GM21526 (cell line): ENCODE results near the gene ELOVL6.
"Not testable (repeated sequence)": the region's sequence is repeated elsewhere in the genome, so short reads cannot be mapped to it uniquely, and the experiment has no call there.

Source experiments
- ATAC-seq: cut with Tn5 transposase; IDR thresholded peaks from one replicate; pipeline ENCODE4 v1.9.1; 2021; ENCODE audit warnings: moderate library complexity; ENCODE audit not compliant: unreplicated experiment, low FRiP score

The ELOVL6 gene

DNA sequence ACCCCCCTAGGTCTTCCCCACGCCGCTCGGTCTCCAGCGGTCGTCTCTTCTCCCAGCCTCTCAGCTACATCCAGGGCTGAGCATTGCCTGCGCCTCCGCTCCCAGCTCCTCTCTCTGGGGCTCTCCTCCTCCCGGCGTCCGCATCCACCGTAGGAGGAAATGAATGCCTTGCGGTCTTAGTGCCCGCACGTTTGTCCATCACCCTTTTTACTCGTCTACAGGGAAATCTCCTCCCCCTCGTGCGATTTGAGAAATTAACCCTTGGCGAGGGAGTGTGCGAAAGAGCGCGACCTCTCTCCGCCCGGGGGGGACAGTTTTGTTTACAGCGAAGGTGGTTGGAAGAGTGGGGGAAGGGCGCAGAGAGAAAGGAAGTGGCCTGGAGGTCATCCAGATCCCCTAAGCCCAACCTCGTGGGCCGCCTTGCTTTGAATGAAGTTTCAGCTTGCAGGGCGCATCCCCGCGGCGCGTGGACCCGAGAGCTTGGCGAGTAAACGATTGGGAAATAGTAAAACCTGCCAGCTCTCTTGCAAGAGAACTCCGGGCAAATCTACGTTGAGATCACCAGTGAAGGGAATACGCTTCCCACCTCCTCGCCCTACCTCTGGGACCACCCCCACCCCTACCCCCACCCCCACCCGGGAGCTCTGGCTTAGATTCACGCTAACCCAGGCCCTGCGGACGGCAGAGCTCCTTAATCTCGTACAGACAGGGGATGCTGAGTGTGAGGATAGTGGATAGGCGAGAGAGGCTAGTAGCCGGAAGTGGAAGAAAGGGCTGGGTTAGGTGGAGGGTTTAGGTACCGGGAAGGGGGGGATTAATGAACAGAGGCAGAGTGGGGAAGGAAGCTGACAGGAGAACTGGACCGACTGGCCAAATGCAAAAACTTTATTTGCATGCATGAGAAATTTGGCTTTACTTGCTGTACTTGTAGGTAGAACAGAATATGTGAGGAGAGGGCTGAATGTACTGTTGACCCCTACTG, at the start of gene ELOVL6:
TSS of gene ELOVL6 (minus strand) at position 181 of the 982 bp plus-strand sequence. CDS start 280 bp downstream, outside the sequence.
- ATAC-seq, result no peak

GRCh38 chr4:110248100-110248499, 49.7 kb upstream of the ELOVL6 start:
- ATAC-seq, result no peak

DNA sequence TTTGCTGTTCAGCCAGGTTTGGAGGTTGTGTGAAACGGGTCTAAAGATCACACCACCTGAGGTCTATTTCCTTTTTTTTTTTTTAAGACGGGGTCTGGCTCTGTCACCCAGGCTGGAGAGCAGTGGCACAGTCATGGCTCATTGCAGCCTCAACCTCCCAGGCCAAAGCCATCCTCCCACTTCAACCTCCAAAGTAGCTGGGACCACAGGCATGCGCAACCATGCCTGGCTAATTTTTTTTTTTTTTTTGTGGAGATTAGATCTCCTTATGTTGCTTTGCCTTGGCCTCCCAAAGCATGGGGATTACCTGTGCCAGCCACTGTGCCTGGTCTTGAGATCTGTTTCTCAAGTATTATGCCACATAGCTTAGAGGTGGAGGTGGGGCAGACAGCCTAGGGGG, 49.2 kb upstream of the ELOVL6 start:
- ATAC-seq, result no peak

- no peak for ATAC-seq
Observed at GRCh38 chr4:110245577-110245976, 47.2 kb upstream of the ELOVL6 start.

DNA sequence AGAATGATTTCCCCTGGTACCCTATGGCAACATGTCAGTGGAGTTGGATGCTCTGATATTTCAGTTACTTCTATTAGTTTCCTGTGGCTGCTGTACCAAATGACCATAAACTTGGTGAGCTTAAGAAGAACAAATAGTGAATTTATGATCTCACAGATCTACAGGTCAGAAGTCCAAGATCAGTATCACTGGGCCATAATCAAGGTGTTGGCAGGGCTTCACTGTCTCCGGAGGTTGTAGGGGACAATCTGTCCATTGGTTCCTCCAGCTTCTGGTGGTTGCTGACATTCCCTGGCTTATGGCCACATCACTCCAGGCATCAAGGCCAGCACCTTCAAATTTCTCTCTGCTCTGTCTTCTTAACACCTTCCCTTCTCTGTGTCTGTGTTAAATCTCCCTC, 37.9 kb upstream of the ELOVL6 start:
- no peak for ATAC-seq

GRCh38 chr4:110233581-110233980, 35.2 kb upstream of the ELOVL6 start:
- not testable (repeated sequence) for ATAC-seq

DNA sequence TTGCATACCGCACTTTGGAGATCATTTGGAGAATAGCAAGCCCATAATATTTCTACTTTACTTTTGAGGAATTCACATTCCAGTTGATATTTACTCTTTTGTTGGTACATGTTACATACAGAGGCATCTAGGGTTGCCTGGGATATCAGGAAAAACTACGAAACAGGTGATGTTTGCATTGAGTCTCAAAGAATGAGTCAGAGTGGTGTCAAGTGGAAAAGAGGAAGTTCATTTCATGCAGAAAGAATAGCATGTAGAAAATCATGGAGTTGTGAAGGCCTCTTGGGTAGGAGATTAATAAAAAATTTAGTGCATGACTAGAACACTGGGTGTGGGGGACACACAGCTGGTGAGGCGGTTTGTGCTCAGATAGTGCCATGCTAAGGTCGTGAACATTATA, 33.5 kb upstream of the ELOVL6 start:
- no peak for ATAC-seq

DNA sequence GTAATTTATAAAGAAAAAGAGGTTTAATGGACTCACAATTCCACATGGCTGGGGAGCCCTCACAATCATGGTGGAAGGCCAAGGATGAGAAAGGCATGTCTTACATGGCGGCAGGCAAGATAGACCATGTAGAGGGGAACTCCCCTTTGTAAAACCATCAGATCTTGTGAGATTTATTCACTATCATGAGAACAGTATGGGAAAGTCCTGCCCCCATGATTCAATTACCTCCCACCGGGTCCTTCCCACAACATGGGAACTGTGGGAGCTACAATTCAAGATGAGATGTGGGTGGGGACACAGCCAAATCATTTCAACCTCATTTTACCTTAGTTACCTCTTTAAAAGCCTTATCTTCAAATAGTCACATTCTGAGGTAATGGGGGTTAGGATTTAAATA, 30.9 kb upstream of the ELOVL6 start:
- no peak for ATAC-seq

DNA sequence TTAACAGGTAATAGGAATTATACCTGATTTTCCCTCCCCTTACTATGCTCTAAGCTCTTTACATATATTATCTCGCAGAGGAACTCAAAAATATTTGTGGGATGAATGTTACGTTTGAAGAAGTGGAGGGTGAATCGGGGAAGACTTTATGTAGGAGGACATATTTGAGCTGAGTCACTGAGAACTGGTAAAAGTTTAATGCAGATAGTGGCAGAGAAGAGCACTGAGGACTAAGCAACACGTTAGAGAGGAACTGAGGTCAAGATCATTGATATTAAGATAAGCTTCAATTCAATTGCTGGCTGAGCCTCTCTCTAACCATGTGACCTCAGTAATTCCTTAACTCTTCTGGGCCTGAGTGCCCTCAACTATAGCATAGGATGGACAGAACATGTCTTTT, 26.4 kb upstream of the ELOVL6 start:
- no peak for ATAC-seq

DNA sequence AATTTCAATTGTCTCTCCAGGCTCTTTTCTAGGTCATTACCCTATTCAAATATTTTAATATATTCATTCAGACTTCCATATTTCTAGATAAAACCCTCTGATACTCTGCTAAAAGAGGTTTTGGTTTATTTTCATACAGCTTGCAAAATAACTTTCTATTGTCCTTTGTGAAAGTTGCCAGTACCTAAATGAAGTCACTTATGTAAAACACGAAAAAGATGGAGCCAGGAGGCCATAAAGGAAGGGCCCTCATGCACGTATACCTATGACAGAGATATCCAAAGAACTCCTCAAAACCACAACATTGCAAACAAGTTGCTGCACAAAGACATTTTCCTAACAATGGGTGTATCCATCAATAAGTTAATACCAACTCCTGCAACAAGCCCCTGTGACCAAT, 25.7 kb upstream of the ELOVL6 start:
- ATAC-seq, result no peak

DNA sequence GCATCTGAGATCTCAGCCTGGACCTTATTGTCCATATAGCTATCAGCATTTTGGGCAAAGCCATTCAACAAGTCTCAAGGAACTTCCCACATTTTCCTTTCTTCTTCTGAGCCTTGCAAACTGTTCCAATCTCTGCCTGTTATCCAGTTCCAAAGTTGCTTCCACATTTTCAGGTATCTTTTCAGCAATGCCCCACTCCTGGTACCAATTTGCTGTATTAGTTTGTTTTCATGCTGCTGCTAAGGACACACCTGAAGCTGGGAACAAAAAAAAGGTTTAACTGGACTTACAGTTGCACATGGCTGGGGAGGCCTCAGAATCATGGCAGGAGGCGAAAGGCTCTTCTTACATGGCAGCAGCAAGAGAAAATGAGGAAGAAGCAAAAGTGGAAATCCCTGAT, 20.5 kb upstream of the ELOVL6 start:
- ATAC-seq, result not testable (repeated sequence)

- not testable (repeated sequence) for ATAC-seq
Observed at GRCh38 chr4:110217181-110217580, 18.8 kb upstream of the ELOVL6 start.

DNA sequence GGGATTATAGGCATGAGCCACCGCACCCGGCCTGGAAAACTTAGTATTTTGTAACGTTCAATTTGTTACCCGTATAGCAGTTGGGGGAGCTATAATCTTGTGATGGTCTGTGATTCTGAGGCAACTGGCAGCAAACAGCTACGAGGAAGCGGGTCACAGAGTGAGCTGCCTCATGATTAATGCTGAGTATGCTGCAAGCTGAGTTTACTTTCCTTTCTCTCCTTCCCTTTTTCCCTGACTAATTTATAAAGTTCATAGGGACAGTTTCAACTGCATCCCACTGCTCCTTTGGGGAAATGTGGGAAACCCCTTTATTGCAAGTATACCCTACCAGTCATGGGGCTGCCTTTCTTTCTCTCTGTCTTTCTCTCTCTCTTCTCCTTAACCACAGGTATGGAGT, 17.7 kb upstream of the ELOVL6 start:
- ATAC-seq, result no peak

- no peak for ATAC-seq
Observed at GRCh38 chr4:110211770-110212061, 13.3 kb upstream of the ELOVL6 start.

DNA sequence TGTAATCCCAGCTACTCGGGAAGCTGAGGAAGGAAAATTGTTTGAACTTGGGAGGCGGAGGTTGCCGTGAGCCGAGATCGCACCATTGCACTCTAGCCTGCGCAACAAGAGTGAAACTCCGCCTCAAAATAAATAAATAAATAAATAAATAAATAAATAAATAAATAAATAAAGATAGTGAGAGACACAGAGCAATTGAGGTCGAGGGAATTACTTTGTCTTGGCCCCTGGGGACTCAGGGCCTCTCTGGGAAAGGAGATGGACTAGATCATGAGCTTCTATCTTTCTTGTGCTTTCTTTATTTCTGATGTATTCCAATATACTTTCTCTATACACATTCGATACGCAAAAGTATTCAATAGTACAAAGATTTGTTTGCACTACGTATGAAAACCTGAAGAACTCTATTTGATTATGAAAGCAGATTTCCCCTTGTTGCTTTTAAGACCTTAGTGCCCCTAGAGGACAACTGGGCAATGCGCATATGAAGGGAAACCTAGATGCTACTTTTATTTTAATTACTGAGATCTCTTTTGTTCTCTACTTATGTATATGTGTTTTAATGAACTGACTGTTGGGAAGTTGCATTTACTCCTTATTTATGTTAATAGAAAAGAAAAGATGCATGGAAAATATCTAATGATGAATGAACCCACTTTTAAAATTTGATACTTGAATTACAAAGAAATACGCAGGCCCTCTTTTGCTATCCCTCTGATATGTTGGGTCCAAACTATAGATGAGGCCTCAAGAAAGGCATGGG, 12.8 kb upstream of the ELOVL6 start:
- ATAC-seq, result peak; percentile 79

DNA sequence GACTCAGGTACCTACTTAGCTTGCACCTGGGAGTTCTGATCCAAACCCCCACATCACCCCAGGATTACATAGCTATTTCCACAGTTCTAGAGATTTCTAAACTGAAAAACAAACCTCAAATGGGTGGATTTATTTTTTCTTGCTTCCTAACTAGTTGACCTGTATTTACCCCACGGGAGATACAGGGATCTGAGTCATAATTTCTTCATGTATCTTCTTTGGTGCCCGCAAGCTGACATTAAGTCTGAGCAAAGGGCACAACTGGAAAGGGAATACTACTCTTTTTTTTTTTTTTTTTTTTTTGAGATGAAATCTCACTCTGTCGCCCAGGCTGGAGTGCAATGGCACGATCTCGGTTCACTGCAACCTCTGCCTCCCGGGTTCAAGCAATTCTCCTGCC, 10.0 kb upstream of the ELOVL6 start:
- ATAC-seq, result no peak

- ATAC-seq, result no peak
Observed at GRCh38 chr4:110207233-110207632, 8.8 kb upstream of the ELOVL6 start.

- no peak for ATAC-seq
Observed at GRCh38 chr4:110202024-110202423, 3.6 kb upstream of the ELOVL6 start.

DNA sequence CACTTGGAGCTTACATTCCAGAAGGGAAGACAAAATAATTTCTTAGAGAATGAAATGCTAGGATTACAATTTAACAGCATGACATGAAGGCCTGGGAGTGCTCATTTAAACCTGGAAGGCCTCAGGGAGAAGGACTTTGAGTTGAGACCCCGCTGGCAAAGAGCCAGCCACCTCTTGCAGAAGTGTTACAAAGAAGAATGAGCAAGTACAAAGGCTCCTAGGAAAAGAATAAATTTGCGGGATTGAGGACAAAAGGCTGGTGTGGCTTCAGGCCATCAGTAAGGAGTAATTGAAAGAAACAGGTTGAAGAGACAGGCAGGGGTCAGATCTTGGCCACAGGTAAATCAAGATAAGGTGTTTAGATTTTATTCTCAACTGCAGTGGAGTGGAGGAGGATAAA, 3.1 kb upstream of the ELOVL6 start:
- no peak for ATAC-seq

DNA sequence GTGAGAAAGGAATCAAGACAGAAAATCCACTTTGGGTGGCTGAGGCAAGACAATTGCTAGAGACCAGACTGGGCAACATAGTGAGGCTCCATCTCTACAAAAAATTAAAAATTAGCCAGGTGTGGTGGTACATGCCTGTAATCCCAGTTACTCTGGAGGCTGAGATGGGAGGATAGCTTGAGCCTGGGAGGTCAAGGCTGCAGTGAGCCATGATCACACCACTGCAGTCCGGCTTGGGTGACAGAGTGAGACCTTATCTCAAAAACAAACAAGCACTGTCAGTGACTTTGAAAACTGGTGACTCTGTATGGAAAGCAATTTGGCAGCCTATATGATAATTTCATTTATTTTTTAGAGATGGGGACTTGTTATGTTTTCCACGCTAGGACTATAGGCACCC, 2.3 kb upstream of the ELOVL6 start:
- no peak for ATAC-seq

GRCh38 chr4:110198049-110198434, 373 bp downstream of the ELOVL6 start:
- no peak for ATAC-seq

DNA sequence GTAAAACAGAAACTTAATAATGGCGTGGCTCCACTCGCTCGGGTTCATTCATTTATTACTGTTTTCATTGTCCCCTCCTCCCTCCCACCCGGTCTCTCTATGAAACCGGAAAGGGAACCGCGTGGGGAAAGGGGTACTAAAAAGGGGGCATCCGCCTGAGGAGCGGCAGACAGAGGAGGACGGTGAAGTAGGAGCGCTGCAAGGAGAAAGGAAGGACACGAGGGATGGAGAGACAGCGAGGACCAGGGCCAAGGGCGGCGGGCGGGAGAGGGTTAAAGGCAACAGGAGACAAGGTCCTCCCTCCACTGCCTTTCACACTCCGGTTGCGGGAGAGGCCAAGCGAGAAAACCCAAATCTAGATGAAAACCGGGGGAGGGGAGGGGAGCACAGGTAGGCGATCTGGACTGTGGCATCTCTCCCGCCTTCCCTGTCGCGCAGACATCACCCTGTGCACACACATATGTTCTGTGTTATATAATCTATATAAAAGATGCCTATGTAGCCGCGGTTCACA, 829 bp downstream of the ELOVL6 start:
- ATAC-seq, result peak; percentile 13
